Suprapubic skin (tissue), 3 donors: Measurements from ENCODE around the gene TCP11L2.

Source experiments
- POLR2A ChIP-seq, 2 donors: fragments of 450-650 bp; IDR thresholded peaks; one replicate each; pipeline ENCODE4 v1.6.1; 2017; ENCODE audit warnings: antibody characterized with exemption in 2 of 2, mild to moderate bottlenecking in 2 of 2, moderate library complexity in 2 of 2
- TF ChIP-seq, protein P1 (sequence below), 2 donors: fragments of 200-600 bp in 1 of 2; fragments of 450-650 bp in 1 of 2; sonication (generic) in 1 of 2; IDR thresholded peaks; one replicate each; pipeline ENCODE4 v1.5.1; 2016 to 2019; ENCODE audit warnings: antibody characterized with exemption in 2 of 2, mild to moderate bottlenecking in 1 of 2, moderate library complexity in 1 of 2

DNA sequence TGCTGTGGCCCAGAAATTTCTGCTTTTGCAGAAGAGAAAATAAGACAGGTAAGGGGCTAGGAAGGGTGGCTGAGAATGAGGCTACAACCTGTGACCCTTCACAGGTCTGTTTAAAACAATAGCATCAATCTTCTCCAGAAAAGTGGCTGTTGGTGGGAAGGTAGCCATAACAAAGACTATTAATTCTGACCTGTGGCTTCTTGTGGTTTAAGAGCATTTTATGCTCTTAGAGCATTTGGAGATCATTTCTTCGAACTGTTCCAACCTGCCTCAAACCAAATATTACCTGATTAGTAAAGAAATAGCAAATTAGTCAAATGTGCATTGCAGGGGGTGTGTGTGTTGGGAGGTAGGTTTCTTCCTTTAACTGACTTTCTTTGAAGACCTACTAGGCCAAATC is 15.2 kb upstream of the TCP11L2 start:
- TF ChIP-seq, protein P1, sequence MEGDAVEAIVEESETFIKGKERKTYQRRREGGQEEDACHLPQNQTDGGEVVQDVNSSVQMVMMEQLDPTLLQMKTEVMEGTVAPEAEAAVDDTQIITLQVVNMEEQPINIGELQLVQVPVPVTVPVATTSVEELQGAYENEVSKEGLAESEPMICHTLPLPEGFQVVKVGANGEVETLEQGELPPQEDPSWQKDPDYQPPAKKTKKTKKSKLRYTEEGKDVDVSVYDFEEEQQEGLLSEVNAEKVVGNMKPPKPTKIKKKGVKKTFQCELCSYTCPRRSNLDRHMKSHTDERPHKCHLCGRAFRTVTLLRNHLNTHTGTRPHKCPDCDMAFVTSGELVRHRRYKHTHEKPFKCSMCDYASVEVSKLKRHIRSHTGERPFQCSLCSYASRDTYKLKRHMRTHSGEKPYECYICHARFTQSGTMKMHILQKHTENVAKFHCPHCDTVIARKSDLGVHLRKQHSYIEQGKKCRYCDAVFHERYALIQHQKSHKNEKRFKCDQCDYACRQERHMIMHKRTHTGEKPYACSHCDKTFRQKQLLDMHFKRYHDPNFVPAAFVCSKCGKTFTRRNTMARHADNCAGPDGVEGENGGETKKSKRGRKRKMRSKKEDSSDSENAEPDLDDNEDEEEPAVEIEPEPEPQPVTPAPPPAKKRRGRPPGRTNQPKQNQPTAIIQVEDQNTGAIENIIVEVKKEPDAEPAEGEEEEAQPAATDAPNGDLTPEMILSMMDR (IDR thresholded peaks at IDR 0.05): no peak
- TF ChIP-seq POLR2A (IDR thresholded peaks at IDR 0.05): no peak
